ENCODE measurements around the gene CPT1B.

DNA sequence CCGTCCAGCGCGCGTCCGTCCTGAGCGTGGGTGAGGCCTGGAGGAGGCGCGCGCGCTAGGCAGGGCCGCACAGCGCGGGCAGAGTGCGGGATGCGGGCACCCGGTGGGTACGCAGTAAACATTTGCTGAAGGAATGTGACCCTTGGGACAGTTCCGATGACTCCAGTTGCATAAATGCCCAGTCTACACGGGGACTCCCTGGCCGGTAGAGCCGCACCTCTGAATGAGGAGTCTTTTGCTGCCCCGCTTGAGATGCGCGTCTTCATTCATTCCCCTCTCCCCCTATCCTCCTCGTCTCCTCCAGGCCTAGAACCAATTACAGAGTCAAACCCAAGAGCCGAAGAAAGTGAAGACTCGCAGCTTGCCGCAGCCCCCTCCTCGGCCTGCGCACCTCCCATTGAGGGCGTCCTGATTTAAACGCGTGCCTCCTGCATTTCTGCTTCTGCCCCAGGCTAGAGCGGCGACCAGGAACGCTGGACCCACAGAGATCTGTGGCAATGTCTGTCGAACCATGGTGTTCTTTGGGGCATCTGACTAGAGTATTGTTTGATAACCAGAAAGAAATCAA is 5.2 kb upstream of the CPT1B start:
- no peak for TF ChIP-seq CTCF (IDR thresholded peaks at IDR 0.05)
- TF ChIP-seq POLR2AphosphoS5 (IDR thresholded peaks at IDR 0.05): no peak

All from sigmoid colon (tissue), 4 donors.